Immature natural killer cell (primary cell): Measurements from ENCODE around the gene SLC2A1. TPM values are rescaled to one million over a fixed set of nuclear protein-coding genes. Genes with fewer than 3 reads are reported as not detected.

ENCODE experiments used
- DNase-seq, 3 donors: peaks; one replicate each; pipeline ENCODE4 v3.0.0; 2022; ENCODE audit warnings: mixed read lengths in 1 of 3
- H3K27ac Mint-ChIP-seq, 6 donors: one replicate each; pipeline ENCODE4 v1.8.0; 2020; ENCODE audit warnings: mixed read lengths in 6 of 6, mild to moderate bottlenecking in 5 of 6, inconsistent platforms in 4 of 6, moderate library complexity in 3 of 6
- H3K27me3 Mint-ChIP-seq, 3 donors: one replicate each; pipeline ENCODE4 v1.8.0; 2020 to 2021; ENCODE audit warnings: low read depth in 3 of 3, mild to moderate bottlenecking in 3 of 3, mixed read lengths in 3 of 3, moderate library complexity in 3 of 3, inconsistent platforms in 1 of 3
- H3K36me3 Mint-ChIP-seq, 3 donors: one replicate each; pipeline ENCODE4 v1.8.0; 2020; ENCODE audit warnings: mixed read lengths in 3 of 3, inconsistent platforms in 2 of 3, mild to moderate bottlenecking in 2 of 3
- H3K4me1 Mint-ChIP-seq, 2 donors: one replicate each; pipeline ENCODE4 v1.8.0; 2020; ENCODE audit warnings: inconsistent platforms in 2 of 2, mild to moderate bottlenecking in 2 of 2, mixed read lengths in 2 of 2, moderate library complexity in 1 of 2
- H3K4me3 Mint-ChIP-seq, 5 donors: one replicate each; pipeline ENCODE4 v1.8.0; 2020; ENCODE audit warnings: mild to moderate bottlenecking in 5 of 5, mixed read lengths in 5 of 5, inconsistent platforms in 3 of 5, moderate library complexity in 3 of 5
- H3K9me3 Mint-ChIP-seq, 6 donors: one replicate each; pipeline ENCODE4 v1.8.0; 2020; ENCODE audit warnings: mild to moderate bottlenecking in 6 of 6, mixed read lengths in 6 of 6, inconsistent platforms in 4 of 6, moderate library complexity in 3 of 6
- polyA plus RNA-seq, 3 donors: library from polyadenylated mRNA; unstranded; fragments of 300-500 nt; fragmentation: Illumina TruSeq; gene quantifications; one replicate each; pipeline ENCODE4 v1.2.3, GENCODE V29; 2021

The SLC2A1 gene
- polyA plus RNA-seq, 3 donors from 2014 or later = 39.1 to 55.0 (median 42.4) TPM

- H3K4me1 Mint-ChIP-seq = peaks cover 6 to 7% of the 10 kb centered on the region in 2 donors
- H3K4me3 Mint-ChIP-seq = no peak overlapping the region
- H3K9me3 Mint-ChIP-seq = no peaks in the 10 kb centered on the region
- H3K27ac Mint-ChIP-seq = peak overlapping the region in 2 of 6 donors; percentile 45 to 67
- H3K36me3 Mint-ChIP-seq = peaks cover 8 to 27% (median 18%) of the 10 kb centered on the region in 3 donors
- peaks cover 0 to 4% (median 2%) of the 10 kb centered on the region in 3 donors for H3K27me3 Mint-ChIP-seq
- no peak for DNase-seq
Observed at GRCh38 chr1:42974767-42975437, 16.2 kb upstream of the SLC2A1 start.

GRCh38 chr1:42973799-42974198 lies 15.1 kb upstream of the SLC2A1 start:
- Mint-ChIP-seq H3K27ac (peak overlapping the region in 2 of 6 donors; percentile 17 to 66), H3K4me1 (peaks cover 6 to 7% of the 10 kb centered on the region in 2 donors), H3K27me3 (peaks cover 0 to 2% (median 2%) of the 10 kb centered on the region in 3 donors), H3K4me3 (no peak overlapping the region), H3K36me3 (peaks cover 8 to 19% (median 15%) of the 10 kb centered on the region in 3 donors), H3K9me3 (no peaks in the 10 kb centered on the region)
- no peak for DNase-seq

GRCh38 chr1:42973286-42973685 lies 14.6 kb upstream of the SLC2A1 start:
- no peak for DNase-seq
- Mint-ChIP-seq H3K27ac (no peak overlapping the region), H3K4me3 (no peak overlapping the region), H3K36me3 (peaks cover 8 to 14% (median 13%) of the 10 kb centered on the region in 3 donors), H3K27me3 (peaks cover 0 to 2% (median 2%) of the 10 kb centered on the region in 3 donors), H3K4me1 (peaks cover 6 to 7% of the 10 kb centered on the region in 2 donors), H3K9me3 (no peaks in the 10 kb centered on the region)

GRCh38 chr1:42971841-42972291 lies 13.2 kb upstream of the SLC2A1 start:
- Mint-ChIP-seq H3K4me1 (peaks cover 6 to 7% of the 10 kb centered on the region in 2 donors), H3K9me3 (no peaks in the 10 kb centered on the region), H3K27me3 (peaks cover 0 to 2% (median 2%) of the 10 kb centered on the region in 3 donors), H3K36me3 (peaks cover 7 to 14% (median 12%) of the 10 kb centered on the region in 3 donors), H3K27ac (no peak overlapping the region), H3K4me3 (no peak overlapping the region)
- no peak for DNase-seq

- peaks cover 4 to 8% (median 8%) of the 10 kb centered on the region in 3 donors for H3K36me3 Mint-ChIP-seq
- peaks cover 0 to 2% (median 2%) of the 10 kb centered on the region in 3 donors for H3K27me3 Mint-ChIP-seq
- no peak overlapping the region for H3K4me3 Mint-ChIP-seq
- H3K9me3 Mint-ChIP-seq = no peaks in the 10 kb centered on the region
- H3K27ac Mint-ChIP-seq = no peak overlapping the region
- DNase-seq = no peak
- H3K4me1 Mint-ChIP-seq = peaks cover 6 to 7% of the 10 kb centered on the region in 2 donors
Observed at GRCh38 chr1:42970143-42970542, 11.5 kb upstream of the SLC2A1 start.

- Mint-ChIP-seq H3K9me3 (no peaks in the 10 kb centered on the region), H3K27me3 (peaks cover 0 to 2% (median 2%) of the 10 kb centered on the region in 3 donors), H3K4me1 (peaks cover 3 to 6% of the 10 kb centered on the region in 2 donors), H3K27ac (no peak overlapping the region), H3K4me3 (no peak overlapping the region), H3K36me3 (peaks cover 3 to 5% (median 4%) of the 10 kb centered on the region in 3 donors)
- DNase-seq = no peak
Observed at GRCh38 chr1:42968654-42969053, 10.0 kb upstream of the SLC2A1 start.

- Mint-ChIP-seq H3K4me1 (peaks cover 7 to 11% of the 10 kb centered on the region in 2 donors), H3K4me3 (no peak overlapping the region), H3K9me3 (no peaks in the 10 kb centered on the region), H3K36me3 (peaks cover 0 to 11% (median 3%) of the 10 kb centered on the region in 3 donors), H3K27me3 (peaks cover 0 to 2% (median 2%) of the 10 kb centered on the region in 3 donors), H3K27ac (peak overlapping the region in 1 of 6 donors; percentile 14)
- DNase-seq = no peak
Observed at GRCh38 chr1:42966688-42967612, 8.3 kb upstream of the SLC2A1 start.

- H3K36me3 Mint-ChIP-seq = peaks cover 0 to 11% (median 3%) of the 10 kb centered on the region in 3 donors
- no peak overlapping the region for H3K27ac Mint-ChIP-seq
- DNase-seq = no peak
- peaks cover 16 to 21% of the 10 kb centered on the region in 2 donors for H3K4me1 Mint-ChIP-seq
- peaks cover 0 to 2% (median 2%) of the 10 kb centered on the region in 3 donors for H3K27me3 Mint-ChIP-seq
- no peaks in the 10 kb centered on the region for H3K9me3 Mint-ChIP-seq
- H3K4me3 Mint-ChIP-seq = no peak overlapping the region
Observed at GRCh38 chr1:42965378-42965777, 6.7 kb upstream of the SLC2A1 start.

- peaks cover 0 to 3% (median 3%) of the 10 kb centered on the region in 3 donors for H3K27me3 Mint-ChIP-seq
- H3K4me1 Mint-ChIP-seq = peaks cover 22 to 29% of the 10 kb centered on the region in 2 donors
- no peaks in the 10 kb centered on the region for H3K9me3 Mint-ChIP-seq
- H3K4me3 Mint-ChIP-seq = no peak overlapping the region
- no peak overlapping the region for H3K27ac Mint-ChIP-seq
- no peak for DNase-seq
- H3K36me3 Mint-ChIP-seq = peaks cover 0 to 11% (median 3%) of the 10 kb centered on the region in 3 donors
Observed at GRCh38 chr1:42964044-42964812, 5.6 kb upstream of the SLC2A1 start.

GRCh38 chr1:42963378-42964043 lies 4.8 kb upstream of the SLC2A1 start:
- DNase-seq = no peak
- Mint-ChIP-seq H3K36me3 (peaks cover 0 to 11% (median 3%) of the 10 kb centered on the region in 3 donors), H3K27ac (peak overlapping the region in 3 of 6 donors; percentile 17 to 63 (median 36)), H3K4me3 (peak overlapping the region in 1 of 5 donors; percentile 56), H3K27me3 (peaks cover 2 to 9% (median 7%) of the 10 kb centered on the region in 3 donors), H3K4me1 (peaks cover 26 to 33% of the 10 kb centered on the region in 2 donors), H3K9me3 (no peaks in the 10 kb centered on the region)

- Mint-ChIP-seq H3K27ac (peak overlapping the region in 3 of 6 donors; percentile 17 to 69 (median 28)), H3K36me3 (peaks cover 0 to 11% (median 3%) of the 10 kb centered on the region in 3 donors), H3K9me3 (no peaks in the 10 kb centered on the region), H3K27me3 (peaks cover 2 to 9% (median 8%) of the 10 kb centered on the region in 3 donors), H3K4me1 (peaks cover 26 to 33% of the 10 kb centered on the region in 2 donors), H3K4me3 (no peak overlapping the region)
- DNase-seq = no peak
Observed at GRCh38 chr1:42962641-42963377, 4.1 kb upstream of the SLC2A1 start.
